Kidney epithelial cell (primary cell): ENCODE results near the gene DNAJB5. TPM values are rescaled to one million over a fixed set of nuclear protein-coding genes. Genes with fewer than 3 reads are reported as not detected.

Experiments used
- DNase-seq: peaks from one replicate; pipeline ENCODE4 v3.0.0-alpha.2; 2010; ENCODE audit warnings: low read depth
- H3K27me3 ChIP-seq: 2 replicates; pipeline ENCODE4 v1.6.0; 2011; ENCODE audit warnings: low read length; ENCODE audit not compliant: control insufficient read depth, insufficient read depth
- H3K36me3 ChIP-seq: 2 replicates; pipeline ENCODE4 v1.5.1; 2011; ENCODE audit warnings: low read length; ENCODE audit not compliant: control insufficient read depth, insufficient read depth
- H3K4me3 ChIP-seq: 2 replicates; pipeline ENCODE4 v1.5.1; 2011; ENCODE audit warnings: low read depth, mild to moderate bottlenecking, control low read depth, low read length
- total RNA-seq: library from RNA; depleted of rRNA; stranded (reverse); fragments of >200 nt; gene quantifications from 2 replicates; pipeline ENCODE4 v1.2.3, GENCODE V29; 2015
- TF ChIP-seq, protein P1 (sequence below): IDR thresholded peaks from 2 replicates; pipeline ENCODE4 v1.5.1; 2011; ENCODE audit warnings: mild to moderate bottlenecking, moderate library complexity, low read length, control low read depth, inconsistent platforms; ENCODE audit not compliant: insufficient read depth, poor library complexity, severe bottlenecking

Gene DNAJB5
- total RNA-seq, 1 donor from 2014 or later: 24.8 TPM

DNA sequence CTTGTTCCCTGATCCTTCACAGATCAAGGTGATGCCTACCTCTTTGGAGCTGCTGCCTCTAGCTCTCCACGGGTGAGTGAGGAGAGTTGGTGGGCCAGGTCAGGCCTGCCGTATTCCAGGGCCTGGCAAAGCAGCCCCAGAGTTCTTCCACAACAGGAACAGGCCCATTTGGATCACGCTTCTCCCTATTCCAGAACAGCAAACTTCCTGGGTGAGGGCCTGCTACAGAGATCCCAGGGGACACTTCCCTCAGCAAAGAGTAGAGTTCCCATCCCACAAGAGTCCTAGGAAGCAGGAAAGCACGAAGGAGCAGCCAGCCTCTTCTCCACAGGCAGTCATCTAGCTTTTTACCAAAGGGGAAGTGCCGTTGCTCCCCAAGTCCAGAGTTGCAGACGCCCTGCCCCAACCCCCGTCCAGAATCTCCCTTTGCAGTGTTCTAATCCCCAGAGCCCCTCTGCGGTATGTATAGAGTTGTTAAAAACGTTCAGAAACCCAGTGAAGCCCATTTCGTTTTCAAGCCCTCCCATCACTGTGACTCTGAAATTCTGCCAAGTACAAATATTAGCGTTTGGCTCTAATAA is 9.3 kb upstream of the DNAJB5 start:
- peaks cover 27% of the 10 kb centered on the region for H3K27me3 ChIP-seq
- TF ChIP-seq, protein P1, sequence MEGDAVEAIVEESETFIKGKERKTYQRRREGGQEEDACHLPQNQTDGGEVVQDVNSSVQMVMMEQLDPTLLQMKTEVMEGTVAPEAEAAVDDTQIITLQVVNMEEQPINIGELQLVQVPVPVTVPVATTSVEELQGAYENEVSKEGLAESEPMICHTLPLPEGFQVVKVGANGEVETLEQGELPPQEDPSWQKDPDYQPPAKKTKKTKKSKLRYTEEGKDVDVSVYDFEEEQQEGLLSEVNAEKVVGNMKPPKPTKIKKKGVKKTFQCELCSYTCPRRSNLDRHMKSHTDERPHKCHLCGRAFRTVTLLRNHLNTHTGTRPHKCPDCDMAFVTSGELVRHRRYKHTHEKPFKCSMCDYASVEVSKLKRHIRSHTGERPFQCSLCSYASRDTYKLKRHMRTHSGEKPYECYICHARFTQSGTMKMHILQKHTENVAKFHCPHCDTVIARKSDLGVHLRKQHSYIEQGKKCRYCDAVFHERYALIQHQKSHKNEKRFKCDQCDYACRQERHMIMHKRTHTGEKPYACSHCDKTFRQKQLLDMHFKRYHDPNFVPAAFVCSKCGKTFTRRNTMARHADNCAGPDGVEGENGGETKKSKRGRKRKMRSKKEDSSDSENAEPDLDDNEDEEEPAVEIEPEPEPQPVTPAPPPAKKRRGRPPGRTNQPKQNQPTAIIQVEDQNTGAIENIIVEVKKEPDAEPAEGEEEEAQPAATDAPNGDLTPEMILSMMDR: no peak
- no peak for DNase-seq

DNA sequence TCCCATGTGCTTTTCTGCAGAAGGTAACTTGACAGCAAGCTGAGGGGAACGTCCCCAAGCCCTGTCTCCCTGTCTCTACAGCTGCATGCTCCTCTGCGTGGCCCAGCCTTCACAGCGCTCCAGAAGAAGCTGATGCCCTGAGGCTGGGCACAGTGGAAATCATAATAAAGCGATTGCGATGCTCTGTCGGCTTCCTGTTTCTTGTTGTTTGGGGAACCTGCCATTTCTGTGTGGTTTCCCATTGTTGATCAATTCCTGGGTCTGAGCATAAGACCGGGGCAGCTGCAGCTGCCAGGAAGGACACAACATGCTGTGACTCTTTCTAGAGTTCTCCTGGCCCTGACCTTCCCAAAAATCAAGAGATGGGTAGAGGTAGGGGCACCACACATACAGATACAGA is 7.2 kb upstream of the DNAJB5 start:
- Histone ChIP-seq H3K36me3 (no peaks in the 10 kb centered on the region), H3K4me3 (no peak overlapping the region), H3K27me3 (peaks cover 24% of the 10 kb centered on the region)
- TF ChIP-seq, protein P1: no peak
- DNase-seq: no peak

More for the DNA sequence above, 9.3 kb upstream of the DNAJB5 start:
- Histone ChIP-seq H3K36me3 (no peaks in the 10 kb centered on the region), H3K4me3 (no peak overlapping the region)

DNA sequence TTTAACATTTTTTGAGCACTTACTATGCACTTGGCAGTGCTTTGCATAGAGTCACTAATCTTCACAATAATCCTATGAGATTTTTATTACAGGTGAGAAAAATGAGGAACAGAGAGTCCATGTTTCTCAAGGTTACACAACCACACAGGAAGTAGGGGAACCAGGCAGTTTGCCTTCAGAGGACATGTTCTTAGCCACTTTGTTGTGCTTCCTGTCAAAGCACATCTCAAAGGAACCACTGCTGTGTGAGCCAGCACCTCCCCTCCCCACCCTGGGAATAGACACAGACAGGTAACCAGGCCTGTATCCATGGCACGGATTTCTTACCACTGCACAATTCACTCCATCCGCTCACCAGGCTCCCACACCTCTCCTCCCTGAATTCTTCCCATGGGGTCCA is 6.3 kb upstream of the DNAJB5 start:
- Histone ChIP-seq H3K36me3 (no peaks in the 10 kb centered on the region), H3K4me3 (no peak overlapping the region), H3K27me3 (peaks cover 17% of the 10 kb centered on the region)
- no peak for DNase-seq
- TF ChIP-seq, protein P1: no peak

DNA sequence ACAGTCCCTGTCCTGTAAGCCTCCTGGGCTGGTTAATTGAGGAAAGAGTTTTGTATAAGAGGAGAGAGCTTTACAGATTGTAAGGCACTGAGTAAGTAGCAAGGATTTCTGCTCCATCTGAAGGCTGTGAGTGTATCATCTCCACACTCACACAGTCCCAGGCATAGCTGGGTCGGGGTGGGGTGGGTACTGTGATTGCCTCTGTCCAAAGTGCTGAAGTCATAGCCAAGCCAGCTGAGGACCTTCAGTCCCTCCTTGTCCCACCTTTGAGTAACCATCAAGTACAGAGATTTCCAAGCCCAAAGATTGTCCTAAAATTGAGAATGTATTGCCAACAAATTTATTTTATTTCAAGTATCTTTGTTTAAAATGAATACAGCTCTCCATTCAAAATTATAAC is 5.5 kb upstream of the DNAJB5 start:
- no peak for DNase-seq
- no peaks in the 10 kb centered on the region for H3K36me3 ChIP-seq
- H3K4me3 ChIP-seq: no peak overlapping the region
- TF ChIP-seq, protein P1: no peak
- peaks cover 13% of the 10 kb centered on the region for H3K27me3 ChIP-seq

DNA sequence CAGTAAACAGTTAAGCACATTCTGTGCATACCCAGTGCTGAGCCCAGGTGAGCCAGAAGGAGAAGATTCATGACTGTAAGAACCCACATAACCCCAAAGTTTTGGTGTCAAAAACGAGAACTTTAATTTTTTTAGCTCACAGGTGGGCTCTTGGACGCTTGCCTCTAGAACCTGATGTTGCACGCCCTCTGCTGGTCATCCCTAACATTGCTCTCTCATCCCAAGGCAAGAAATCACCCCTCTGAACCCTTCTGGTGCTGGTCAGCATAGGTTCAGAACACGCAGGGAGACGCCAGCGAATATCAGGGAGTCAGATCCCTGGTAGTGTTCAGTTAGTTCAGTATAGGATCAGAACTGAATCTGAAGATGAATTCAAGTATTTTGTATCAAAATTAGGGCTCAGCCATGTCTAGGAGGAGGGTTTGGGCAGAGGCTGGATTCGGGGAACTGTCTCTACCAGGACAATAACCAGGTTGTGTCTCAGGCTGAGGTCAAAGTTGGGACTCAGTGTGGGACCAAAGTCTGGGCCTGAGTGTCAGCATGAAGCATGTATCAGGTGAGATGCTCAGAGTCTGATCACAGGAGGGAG is 4.1 kb upstream of the DNAJB5 start:
- H3K27me3 ChIP-seq: peaks cover 7% of the 10 kb centered on the region
- TF ChIP-seq, protein P1: peak; percentile 88
- no peak for DNase-seq
- no peak overlapping the region for H3K4me3 ChIP-seq
- no peaks in the 10 kb centered on the region for H3K36me3 ChIP-seq
